HG02943 (cell line): ENCODE data around the gene S100A2.

Experiments
- ATAC-seq: cut with Tn5 transposase; IDR thresholded peaks from one replicate; pipeline ENCODE4 v1.9.1; 2021; ENCODE audit warnings: mild to moderate bottlenecking, low read depth, moderate library complexity; ENCODE audit not compliant: unreplicated experiment

Gene S100A2

DNA sequence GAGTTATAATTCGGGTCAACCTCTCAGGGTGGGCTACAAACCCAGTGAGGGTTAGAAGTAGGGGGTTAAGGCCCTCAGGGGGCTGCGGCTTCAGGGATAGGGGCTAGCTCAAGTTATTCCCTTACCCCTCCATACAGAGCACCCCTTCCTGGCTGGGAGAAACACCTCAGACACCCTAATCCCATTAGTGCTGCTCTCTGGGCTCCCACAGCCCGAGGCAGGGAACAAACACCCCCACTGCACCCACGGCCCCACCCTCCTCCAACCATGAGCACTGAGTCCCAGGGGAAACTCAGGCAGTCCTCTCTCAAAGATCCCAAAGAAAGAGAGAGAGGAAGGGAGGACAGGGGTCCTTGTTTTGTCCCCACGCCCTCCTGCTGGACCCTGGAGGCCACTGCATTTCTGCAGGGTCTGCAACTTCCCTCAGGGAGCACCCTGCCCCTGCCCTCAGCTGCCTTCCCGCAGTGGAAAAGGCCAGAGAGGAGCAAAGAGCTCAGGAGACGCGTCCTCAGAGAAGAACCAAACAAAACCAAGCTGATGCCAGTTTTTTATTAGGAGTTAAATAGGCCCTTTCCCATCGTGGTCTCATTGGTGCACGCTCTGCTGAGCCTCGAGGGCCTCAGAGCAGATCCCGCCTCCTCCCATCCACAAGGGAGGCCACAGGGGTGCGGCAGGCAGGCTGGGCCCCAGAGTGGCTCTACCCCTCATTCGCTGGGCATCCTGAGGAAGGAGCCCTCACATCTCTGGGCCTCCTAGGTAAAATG lies 18.7 kb downstream of the S100A2 start:
- ATAC-seq = no peak

DNA sequence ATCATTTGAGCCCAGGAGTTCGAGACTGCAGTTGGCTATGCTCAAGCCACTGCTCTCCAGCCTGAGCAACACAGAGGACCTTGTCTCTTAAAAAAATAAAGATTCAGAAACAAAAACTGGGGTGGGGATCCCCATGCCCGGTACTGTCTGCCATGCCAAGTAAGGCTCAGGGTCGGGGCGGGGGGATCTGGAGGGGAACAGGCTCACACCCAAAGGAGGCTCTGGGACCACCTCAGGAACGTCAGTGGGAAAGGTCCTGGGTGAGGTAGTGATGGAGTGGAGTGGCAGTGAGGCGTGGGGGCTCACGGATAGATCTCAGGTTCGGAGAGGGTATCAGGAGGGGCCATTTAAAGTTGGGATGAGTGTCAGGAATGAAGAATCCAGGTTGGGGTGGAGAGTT lies 19.3 kb downstream of the S100A2 start:
- ATAC-seq = no peak

DNA sequence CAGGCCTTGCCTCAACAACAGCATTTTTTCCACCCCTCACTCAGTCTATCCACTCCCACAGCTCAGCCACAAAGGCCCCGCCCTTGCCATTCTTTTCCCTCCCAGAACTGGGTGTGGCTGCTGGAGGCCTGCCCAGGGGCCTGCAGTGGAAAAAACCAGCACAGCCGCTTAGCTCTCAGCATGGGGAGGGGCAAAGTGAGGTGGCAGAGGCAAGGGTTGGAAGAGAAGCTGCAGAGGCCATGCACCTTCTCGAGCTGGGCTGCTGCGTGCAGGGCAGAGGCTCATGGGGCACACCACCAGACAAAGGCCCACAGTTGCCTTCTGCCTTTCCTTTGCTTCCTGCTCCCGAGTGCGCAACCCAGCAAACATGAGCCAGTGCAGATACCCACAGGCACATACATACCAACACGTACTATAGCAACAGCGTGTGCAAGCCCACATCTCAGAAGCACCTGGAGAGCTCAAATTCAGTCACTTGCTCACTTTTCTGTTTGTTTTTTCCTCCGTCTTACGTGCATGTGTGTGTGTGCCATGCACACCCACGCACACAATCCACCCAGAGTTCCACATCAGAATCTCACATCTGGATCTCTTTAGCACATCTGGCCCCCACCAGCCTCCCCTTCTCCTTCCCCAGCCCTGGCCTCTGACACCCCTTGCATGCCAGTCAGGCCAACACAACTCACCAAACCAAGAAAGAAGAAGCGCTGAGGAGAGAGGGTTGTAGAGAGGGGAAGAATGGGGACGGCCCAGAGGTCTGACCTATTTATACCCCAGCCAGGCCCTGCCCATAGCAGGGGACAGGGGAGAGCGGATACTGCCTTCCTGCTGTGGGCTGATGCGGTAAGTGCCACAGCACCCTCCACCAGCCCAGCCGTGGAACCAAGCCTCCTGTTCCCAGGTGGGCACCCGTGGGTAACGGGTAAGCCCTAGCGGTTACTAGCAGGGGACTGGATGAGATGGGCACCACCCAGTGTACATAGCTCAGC lies 20.3 kb downstream of the S100A2 start, which contains the start of gene S100A4:
S100A4 (minus strand) TSS at position 740 of the 989 bp plus-strand sequence. CDS start 1,012 bp downstream, outside the sequence.
- no peak for ATAC-seq

DNA sequence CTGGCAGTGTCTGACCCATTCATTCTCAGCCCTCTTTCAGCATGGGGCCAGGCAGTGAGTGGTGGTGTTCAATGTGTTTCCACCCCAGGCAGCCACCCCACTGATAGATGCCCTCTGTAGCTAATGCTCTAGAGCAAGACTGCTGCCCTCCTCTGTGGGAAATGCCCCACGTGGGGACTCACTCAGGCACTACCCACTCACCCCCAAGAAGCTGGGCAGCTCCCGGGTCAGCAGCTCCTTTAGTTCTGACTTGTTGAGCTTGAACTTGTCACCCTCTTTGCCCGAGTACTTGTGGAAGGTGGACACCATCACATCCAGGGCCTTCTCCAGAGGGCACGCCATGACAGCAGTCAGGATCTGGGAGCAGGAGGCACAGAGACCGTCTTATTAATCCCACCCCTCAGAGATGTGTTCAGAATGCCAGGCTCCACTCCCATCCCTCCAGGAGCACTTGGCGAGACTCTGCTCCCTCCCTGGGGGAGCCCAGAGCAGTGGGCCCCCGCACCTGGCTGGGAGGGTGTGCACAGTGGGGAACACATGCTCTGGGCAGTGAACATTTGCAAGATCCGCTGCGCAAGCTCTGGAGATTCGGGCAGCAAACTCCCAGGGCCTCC lies 21.1 kb downstream of the S100A2 start:
- no peak for ATAC-seq

DNA sequence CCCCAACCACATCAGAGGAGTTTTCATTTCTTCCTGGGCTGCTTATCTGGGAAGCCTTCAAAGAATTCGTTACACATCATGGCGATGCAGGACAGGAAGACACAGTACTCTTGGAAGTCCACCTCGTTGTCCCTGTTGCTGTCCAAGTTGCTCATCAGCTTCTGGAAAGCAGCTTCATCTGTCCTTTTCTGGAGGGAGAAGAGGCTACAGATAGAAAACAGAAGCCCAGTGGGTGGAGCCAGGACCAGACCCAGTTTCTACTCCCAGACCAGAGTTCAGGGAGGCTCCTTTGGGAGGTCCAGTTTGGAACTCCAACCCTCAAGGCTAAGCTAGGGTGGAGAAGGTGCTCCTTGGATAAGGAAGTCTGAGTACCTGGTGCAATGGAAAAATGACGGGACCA lies 21.9 kb downstream of the S100A2 start:
- ATAC-seq = no peak

DNA sequence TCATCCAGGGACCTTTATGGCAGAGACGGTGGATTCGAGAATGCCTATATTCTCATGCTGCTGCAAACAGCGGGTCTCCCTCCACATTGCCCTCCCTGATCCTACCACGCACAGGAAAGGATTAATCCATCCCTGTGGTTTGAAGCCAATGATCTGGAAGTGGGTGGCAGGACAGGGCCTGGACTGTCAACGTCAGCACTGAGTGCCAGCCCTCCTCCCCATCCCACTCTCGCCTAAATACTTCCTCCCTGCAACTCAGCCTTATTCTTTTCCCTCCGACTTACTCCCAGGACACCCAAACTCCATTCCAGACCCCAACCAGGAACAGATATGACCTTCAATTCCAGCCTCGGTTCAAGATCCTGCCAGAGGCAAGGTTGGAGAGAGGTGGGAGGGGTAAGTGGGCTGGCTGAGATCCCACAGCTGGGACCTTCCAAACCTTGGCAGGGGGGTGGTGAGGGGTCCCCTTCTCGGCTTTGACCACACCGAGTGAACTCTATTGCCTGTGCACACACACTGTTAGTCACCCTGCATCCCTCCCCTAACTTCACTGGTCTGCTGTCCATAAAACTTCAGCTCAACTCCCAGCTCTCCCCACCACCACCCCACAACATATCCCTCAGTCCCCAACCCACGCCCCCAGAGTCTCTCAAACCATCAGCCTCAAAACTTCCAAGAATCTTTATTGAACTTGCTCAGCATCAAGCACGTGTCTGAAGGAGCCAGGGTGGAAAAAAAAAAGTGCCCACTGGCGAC lies 22.5 kb downstream of the S100A2 start:
- ATAC-seq = no peak

DNA sequence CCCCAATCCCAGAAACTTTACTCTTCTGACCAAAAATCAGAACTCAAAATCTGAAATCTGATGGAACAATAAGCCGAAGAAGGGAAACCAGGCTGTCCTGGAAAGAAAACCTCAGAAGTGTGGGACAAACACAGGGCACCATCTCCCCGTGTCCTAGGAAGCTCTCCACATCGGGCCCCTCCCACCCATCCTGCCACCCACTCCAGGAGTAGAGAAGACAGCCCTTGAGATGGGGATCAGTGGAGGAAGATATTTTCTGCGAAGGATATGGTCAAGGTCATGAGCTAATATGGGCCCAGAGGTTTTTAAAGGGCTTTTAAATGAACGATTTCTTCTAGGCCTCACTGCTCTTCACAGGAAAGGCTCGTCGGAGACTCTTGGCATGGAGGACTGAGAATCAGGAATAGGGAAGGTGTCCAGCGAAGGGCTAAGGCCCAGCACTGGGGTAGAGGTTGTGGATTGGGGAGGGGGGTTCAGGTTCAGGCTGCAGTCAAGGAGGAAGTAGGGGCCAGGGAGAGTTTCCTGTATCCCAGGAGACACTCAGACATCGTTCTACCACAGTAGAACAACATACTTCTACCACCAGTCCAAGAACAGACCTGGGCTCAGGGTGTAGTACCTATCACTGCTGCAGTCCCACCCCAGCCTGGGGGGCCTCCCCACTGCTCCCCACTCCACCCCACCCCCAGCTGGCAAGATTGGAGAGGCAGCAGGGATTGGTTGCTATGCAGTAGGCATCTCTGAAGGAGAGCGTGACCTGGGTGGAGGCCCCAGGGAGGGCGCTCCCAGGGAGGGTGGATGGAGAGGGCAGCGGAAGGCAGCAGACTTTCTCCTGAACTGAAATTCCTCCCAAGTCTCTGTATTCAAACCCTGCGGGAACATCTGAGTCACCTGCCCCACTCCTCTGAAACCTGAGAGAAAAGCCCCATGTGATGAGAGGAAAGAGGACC lies 23.7 kb downstream of the S100A2 start:
- no peak for ATAC-seq

DNA sequence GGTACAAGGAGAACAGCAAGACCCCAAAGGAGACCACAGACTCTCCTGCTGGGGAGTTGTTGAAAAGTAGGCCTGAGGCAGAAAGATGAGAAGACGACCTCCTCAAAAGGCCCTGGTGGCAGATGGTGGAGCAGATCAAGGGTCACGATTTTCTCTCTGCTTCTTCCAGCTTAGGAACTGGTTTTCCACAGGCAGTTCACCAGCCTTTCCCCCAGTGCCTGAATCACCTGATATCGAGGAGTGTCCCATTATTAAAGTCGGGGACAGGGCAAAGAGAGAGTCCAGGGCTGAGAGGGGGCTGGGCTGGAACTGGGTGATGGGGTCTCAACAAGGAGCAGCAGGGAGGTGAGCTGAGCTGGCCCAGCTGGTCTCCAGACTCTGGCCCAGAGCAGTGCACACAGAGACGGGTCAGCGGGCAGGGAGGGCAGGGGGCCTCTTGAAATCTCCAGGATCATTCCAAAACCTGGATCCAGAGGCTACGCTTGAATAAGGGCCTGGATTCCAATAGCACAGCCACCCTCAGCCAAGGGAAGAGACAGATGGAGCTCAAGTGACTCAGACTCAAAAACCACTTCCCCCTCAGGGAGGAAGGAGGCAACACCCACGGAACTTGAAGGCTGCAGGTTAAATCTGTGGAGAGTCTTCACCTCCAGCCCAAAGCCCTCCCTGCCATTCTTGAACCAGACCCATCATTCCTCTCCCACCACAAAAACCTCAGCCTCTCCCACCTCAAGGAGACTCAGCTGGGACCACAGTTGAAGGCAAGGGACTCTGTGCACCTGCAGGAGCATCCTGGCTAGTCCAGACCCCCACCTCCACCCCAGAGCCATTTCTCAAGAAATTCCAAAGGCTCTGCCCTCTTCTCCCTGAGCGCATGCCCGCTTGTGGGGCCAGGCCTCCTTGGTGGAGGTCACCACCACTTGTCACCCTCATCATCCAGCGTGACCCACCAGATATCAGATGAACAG lies 25.0 kb downstream of the S100A2 start, which contains the start of gene S100A5:
S100A5 (minus strand) TSS at position 541 of the 968 bp plus-strand sequence. CDS start 743 bp downstream, outside the sequence.
- no peak for ATAC-seq

DNA sequence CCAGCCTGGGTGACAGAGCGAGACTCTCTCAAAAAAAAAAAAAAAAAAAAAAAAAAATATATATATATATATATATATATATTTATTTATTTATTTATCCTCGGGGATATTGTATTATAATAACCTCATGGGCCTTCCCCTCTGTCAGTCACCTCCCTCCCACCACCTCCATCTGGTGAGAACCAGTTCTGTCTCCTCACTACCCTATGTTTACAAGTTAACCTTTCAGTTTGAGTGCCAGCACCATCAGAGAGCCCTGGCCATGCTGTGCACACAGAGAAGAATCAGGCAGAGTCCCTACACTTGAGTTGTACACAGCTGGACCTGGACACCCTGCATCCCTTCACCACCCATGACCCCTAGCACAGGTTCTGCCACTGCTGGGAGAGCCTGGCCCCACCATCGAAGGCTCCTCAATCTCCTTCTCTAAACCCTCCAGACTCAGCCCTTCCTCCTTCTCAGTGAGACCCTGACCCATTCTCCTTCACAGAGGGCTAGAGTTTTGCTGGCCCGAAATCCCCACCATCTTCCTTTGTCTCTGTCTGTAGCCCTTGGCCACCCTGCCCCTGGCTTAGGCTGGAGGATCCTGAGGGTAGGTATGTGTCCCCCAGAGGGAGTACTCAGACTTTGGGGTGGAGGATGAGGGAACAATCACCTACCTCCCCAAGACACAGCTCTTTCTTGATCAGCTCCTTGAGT lies 26.1 kb downstream of the S100A2 start:
- ATAC-seq = no peak

DNA sequence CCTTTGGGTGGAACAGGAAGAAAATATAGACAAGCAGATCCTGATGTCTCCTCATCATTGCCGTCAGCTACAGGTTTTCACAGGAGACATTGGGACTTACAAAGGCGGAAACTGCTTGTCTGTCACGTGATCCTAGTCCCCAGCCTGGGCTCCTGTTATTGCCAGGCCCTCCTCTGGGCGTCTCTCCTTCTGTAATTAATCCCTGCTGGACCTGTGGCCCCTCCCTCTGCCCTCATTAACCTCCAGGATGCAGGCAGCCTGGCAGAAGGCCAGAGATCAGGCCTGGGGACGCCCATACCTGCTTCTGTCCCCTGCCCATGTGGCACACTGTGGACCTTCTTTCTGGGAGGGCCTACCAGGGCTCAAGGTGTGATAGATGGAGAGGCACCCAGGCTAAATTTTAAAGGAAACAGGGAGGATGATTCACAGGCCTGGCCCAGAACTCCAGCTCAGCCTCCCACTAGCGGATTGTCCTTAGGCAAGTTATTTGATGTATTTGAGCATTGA lies 27.3 kb downstream of the S100A2 start:
- no peak for ATAC-seq

DNA sequence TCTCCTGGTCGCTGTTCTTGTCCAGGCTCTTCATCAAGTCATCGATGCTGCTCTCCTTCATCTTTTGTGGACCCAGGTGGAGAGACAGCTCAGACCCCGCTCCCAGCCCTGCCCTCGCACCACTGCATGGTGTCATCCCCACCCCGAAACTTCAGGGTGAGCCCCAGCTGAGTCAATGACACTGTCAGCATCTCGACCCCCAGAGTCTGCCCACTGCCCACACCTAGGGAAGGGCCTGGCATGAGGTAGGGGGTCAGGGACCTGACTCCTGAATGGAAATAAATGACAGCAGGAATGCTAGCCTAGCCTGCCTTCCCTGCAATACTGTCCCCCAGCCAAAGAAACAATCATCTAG lies 28.3 kb downstream of the S100A2 start:
- no peak for ATAC-seq

DNA sequence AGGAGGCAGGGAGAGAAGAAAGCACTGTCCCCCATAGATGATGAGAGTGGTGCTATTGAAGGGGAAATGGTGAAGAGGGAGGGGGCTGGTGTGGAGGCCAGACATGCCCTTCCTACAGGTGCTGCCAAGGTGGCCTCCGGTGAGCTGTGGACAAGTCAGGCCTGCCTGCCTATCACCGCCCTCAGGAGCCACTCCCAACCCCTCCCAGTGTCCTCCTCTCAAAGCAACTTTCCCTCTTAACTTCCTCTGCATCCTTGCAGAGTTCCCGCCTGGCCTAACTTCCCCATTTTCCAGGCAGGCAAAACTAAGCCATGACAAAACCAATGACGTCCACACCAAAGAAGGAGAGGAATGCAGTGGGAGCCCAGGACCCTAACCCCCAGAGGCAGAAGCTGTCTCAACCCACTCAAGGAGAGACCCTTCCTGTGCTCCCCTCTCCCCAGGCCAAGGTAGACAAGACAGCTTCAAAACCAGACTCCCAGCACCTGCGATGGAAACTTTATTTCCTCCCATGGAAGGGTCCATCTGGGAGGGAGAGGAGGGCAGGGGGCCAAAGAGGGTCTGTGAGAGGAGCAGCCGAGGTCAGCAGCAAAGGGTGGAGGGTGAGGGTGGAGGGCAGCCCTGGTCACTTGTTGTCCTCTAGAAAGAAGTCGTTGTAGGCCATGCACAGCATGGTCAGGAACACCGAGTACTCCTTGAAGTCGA lies 28.8 kb downstream of the S100A2 start:
- no peak for ATAC-seq

DNA sequence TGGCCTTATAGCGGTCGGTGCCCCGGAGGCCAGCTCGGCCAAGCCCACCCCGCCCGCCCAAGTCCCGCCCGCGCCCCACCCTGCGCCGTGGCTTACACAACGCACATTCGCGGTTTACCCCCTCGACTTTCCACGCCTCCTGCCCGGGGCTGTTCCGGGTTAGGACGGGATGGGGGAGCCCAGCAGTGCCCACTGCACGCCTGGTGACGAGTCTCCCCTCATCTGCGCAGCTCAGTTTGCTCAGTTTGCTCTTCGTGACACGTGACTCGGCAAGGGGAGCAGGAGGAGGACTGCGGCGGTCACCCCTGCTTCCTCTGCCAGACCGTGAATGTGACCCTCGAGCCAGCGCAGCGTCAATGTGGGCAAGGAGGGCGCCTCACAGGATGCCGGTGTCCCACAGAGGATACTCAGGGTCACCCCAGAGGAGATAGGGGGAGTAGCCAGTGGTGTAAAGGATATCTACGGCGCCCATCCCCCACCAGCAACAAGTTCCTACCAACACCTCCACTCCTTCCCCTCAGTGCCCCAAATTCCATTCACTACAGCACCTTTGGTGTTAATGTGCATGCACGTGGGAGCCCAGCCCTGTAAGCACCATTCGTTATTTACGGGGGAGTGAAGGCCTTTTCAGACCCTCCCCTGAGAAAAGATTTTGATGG lies 29.5 kb downstream of the S100A2 start:
- ATAC-seq = no peak

DNA sequence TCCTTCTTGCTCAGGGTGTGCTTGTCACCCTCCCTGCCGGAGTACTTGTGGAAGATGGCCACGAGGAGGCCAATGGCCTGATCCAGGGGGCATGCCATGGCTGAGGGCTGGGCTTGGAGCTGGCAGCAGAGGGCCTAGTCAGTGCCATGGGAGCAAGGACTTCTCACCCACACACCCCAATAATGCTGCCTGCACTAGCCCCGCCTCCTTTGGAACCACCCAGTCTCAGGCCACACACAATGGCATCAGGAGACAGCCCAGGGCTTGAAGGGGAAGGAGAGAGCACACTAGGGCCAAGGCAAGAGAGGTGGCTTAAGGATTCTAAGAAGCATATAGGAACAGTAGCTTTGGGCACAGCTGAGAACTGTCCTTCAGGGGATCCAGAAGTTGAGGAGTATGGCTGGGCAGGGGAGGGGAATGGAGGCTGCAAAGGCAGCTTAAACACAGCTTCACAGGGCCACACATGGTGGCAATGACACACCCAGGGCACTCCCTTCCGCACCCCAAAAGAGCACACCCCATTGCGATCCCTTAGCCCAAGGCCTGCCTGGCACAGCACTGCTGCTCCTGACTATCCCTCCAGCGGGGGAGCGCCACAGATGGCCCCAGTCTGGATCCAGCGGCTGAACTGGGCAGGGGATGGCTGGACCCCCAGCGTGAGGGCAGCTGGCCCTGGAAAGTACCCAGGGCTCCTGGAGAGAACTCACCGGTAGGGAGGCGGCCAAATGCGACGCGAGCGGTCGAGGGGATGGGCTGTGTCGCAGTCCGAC lies 30.2 kb downstream of the S100A2 start, which contains the start of gene S100A6:
S100A6 (minus strand) TSS at position 750 of the 770 bp plus-strand sequence; CDS start at position 98, 652 bp downstream.
- ATAC-seq = no peak

DNA sequence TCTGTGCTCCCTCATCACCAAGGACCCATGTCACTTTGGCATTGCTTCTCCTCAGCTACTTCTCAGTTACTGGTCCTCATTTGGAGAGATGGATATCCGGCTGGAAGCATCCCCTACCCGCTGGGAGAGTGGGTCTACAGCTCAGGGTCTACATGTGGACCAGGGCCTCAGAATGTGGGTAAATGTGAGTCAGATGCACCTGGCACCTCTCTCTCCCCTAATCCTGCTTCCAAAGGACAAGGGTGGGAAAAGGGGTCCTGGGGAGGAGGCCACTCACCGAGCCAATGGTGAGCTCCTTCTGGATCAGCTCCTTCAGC lies 30.8 kb downstream of the S100A2 start:
- ATAC-seq = no peak
